H9 (cell line): Measurements from ENCODE around the gene RHEX. TPM values are rescaled to one million over a fixed set of nuclear protein-coding genes. Genes with fewer than 3 reads are reported as not detected.

Experiments
- DNase-seq: peaks from one replicate; pipeline ENCODE4 v3.0.0-alpha.2; 2017
- H2AFZ ChIP-seq: one replicate; pipeline ENCODE4 v1.6.1; 2013; ENCODE audit warnings: mild to moderate bottlenecking, low read length, control low read depth, moderate library complexity
- H2AK5ac ChIP-seq: 2 replicates; pipeline ENCODE4 v1.6.1; 2013; ENCODE audit warnings: low read length, control low read depth, mixed read lengths; ENCODE audit not compliant: insufficient read length
- H2BK120ac ChIP-seq: one replicate; pipeline ENCODE4 v1.6.1; 2013; ENCODE audit warnings: low read depth, mild to moderate bottlenecking, low read length, control low read depth, inconsistent platforms; ENCODE audit not compliant: poor library complexity, severe bottlenecking
- H2BK12ac ChIP-seq: 2 replicates; pipeline ENCODE4 v1.6.1; 2013; ENCODE audit warnings: low read length, control low read depth, mixed read lengths, low read depth; ENCODE audit not compliant: insufficient read length
- H2BK15ac ChIP-seq: 2 replicates; pipeline ENCODE4 v1.6.1; 2013; ENCODE audit warnings: low read depth, low read length, control low read depth
- H2BK20ac ChIP-seq: one replicate; pipeline ENCODE4 v1.6.1; 2013; ENCODE audit warnings: low read depth, mild to moderate bottlenecking, low read length, control low read depth, inconsistent platforms; ENCODE audit not compliant: poor library complexity, severe bottlenecking
- H2BK5ac ChIP-seq: 2 replicates; pipeline ENCODE4 v1.6.1; 2013; ENCODE audit warnings: low read length, control low read depth, mixed read lengths; ENCODE audit not compliant: insufficient read length
- H3K14ac ChIP-seq: 2 replicates; pipeline ENCODE4 v1.6.1; 2013; ENCODE audit warnings: low read length, control low read depth; ENCODE audit not compliant: insufficient read depth
- H3K18ac ChIP-seq: 2 replicates; pipeline ENCODE4 v1.6.1; 2013; ENCODE audit warnings: low read depth, mild to moderate bottlenecking, mixed read lengths, low read length, control low read depth; ENCODE audit not compliant: insufficient read length
- H3K23ac ChIP-seq: 2 replicates; pipeline ENCODE4 v1.6.1; 2013; ENCODE audit warnings: low read length, control low read depth, mixed read lengths, low read depth; ENCODE audit not compliant: insufficient read length
- H3K23me2 ChIP-seq: 2 replicates; pipeline ENCODE4 v1.6.1; 2013; ENCODE audit warnings: low read depth, mild to moderate bottlenecking, mixed read lengths, low read length, control low read depth; ENCODE audit not compliant: insufficient read length, poor library complexity, severe bottlenecking
- H3K27ac ChIP-seq: 2 replicates; pipeline ENCODE4 v1.5.1; 2013; ENCODE audit warnings: low read length, control low read depth, mixed read lengths, low read depth; ENCODE audit not compliant: insufficient read length
- H3K27me3 ChIP-seq: 2 replicates; pipeline ENCODE4 v1.6.1; 2013; ENCODE audit warnings: low read length, control low read depth, inconsistent platforms; ENCODE audit not compliant: insufficient read depth
- H3K4ac ChIP-seq: 2 replicates; pipeline ENCODE4 v1.6.1; 2013; ENCODE audit warnings: low read depth, mild to moderate bottlenecking, control low read depth, inconsistent platforms, low read length, moderate library complexity
- H3K4me1 ChIP-seq: 2 replicates; pipeline ENCODE4 v1.6.1; 2013; ENCODE audit warnings: low read length, control low read depth, inconsistent platforms; ENCODE audit not compliant: insufficient read depth
- H3K4me2 ChIP-seq: 2 replicates; pipeline ENCODE4 v1.6.1; 2013; ENCODE audit warnings: low read length, control low read depth, mixed read lengths; ENCODE audit not compliant: insufficient read length, insufficient read depth
- H3K56ac ChIP-seq: 2 replicates; pipeline ENCODE4 v1.6.1; 2013; ENCODE audit warnings: low read depth, mild to moderate bottlenecking, mixed read lengths, low read length, control low read depth; ENCODE audit not compliant: insufficient read length
- H3K79me1 ChIP-seq: 2 replicates; pipeline ENCODE4 v1.6.1; 2013; ENCODE audit warnings: low read depth, mild to moderate bottlenecking, moderate library complexity, low read length, control low read depth, inconsistent platforms; ENCODE audit not compliant: insufficient read depth, poor library complexity, severe bottlenecking
- H3K79me2 ChIP-seq: 2 replicates; pipeline ENCODE4 v1.6.1; 2013; ENCODE audit warnings: low read length, control low read depth, inconsistent platforms; ENCODE audit not compliant: insufficient read depth
- H3K9ac ChIP-seq: 2 replicates; pipeline ENCODE4 v1.6.1; 2013; ENCODE audit warnings: low read length, control low read depth, mixed read lengths; ENCODE audit not compliant: insufficient read length; ENCODE audit errors: extremely low read depth
- H3K9me3 ChIP-seq: one replicate; pipeline ENCODE4 v1.6.1; 2013; ENCODE audit warnings: low read depth, low read length, inconsistent platforms; ENCODE audit not compliant: control insufficient read depth
- H3T11ph ChIP-seq: one replicate; pipeline ENCODE4 v1.6.1; 2013; ENCODE audit warnings: mild to moderate bottlenecking, low read length, control low read depth, inconsistent platforms
- H4K20me1 ChIP-seq: one replicate; pipeline ENCODE4 v1.6.1; 2013; ENCODE audit not compliant: control insufficient read depth, insufficient read length, insufficient read depth
- H4K5ac ChIP-seq: 2 replicates; pipeline ENCODE4 v1.6.1; 2013; ENCODE audit warnings: low read depth, mild to moderate bottlenecking, mixed read lengths, low read length, control low read depth; ENCODE audit not compliant: insufficient read length
- H4K8ac ChIP-seq: replicated peaks from 2 replicates; pipeline ENCODE4 v1.6.1; 2013; ENCODE audit warnings: low read length, control low read depth, mixed read lengths, low read depth; ENCODE audit not compliant: insufficient read length
- H4K91ac ChIP-seq: 2 replicates; pipeline ENCODE4 v1.6.1; 2013; ENCODE audit warnings: low read depth, mild to moderate bottlenecking, moderate library complexity, mixed read lengths, low read length, control low read depth; ENCODE audit not compliant: insufficient read length
- H3K27ac Mint-ChIP-seq, 3 experiments: 2 replicates in 2 of 3; 3 replicates in 1 of 3; pipeline ENCODE4 v1.8.0; 2020 to 2021; ENCODE audit warnings: mixed read lengths in 3 of 3, mild to moderate bottlenecking in 1 of 3, moderate library complexity in 1 of 3
- H3K27me3 Mint-ChIP-seq: 2 replicates; pipeline ENCODE4 v1.8.0; 2021; ENCODE audit warnings: low read depth, mild to moderate bottlenecking, moderate library complexity, mixed read lengths
- H3K36me3 Mint-ChIP-seq, 3 experiments: 2 replicates in 2 of 3; 3 replicates in 1 of 3; pipeline ENCODE4 v1.8.0; 2020 to 2021; ENCODE audit warnings: low read depth in 3 of 3, mixed read lengths in 3 of 3; ENCODE audit not compliant: insufficient read depth in 1 of 3
- H3K4me1 Mint-ChIP-seq, 2 experiments: 2 replicates each; pipeline ENCODE4 v1.8.0; 2020; ENCODE audit warnings: mixed read lengths in 2 of 2
- H3K4me3 Mint-ChIP-seq, 2 experiments: 2 replicates in 1 of 2; 3 replicates in 1 of 2; pipeline ENCODE4 v1.8.0; 2020 to 2021; ENCODE audit warnings: mild to moderate bottlenecking in 2 of 2, mixed read lengths in 2 of 2, moderate library complexity in 1 of 2
- H3K9me3 Mint-ChIP-seq, 2 experiments: 2 replicates in 1 of 2; 3 replicates in 1 of 2; pipeline ENCODE4 v1.8.0; 2020; ENCODE audit warnings: mild to moderate bottlenecking in 2 of 2, mixed read lengths in 2 of 2, moderate library complexity in 1 of 2
- WGBS: extraction: QIAGEN DNeasy Blood & Tissue Kit; methylation state at CpG from one replicate; pipeline ENCODE4 v1.1.7; 2013; ENCODE audit warnings: missing lambda C conversion rate, low lambda C conversion rate, mixed read lengths; ENCODE audit not compliant: insufficient read length; ENCODE audit errors: extremely low coverage; 5-methylcytosine and 5-hydroxymethylcytosine counted together
- total RNA-seq: library from RNA; stranded (reverse); gene quantifications from 2 replicates; pipeline ENCODE4 v1.2.1, GENCODE V29; 2021
- TF ChIP-seq, protein P1 (sequence below): fragments of 200-600 bp; sonication (generic); conservative IDR thresholded peaks from 3 replicates; pipeline ENCODE4 v1.8.0; 2021; ENCODE audit warnings: antibody characterized with exemption, mild to moderate bottlenecking

The RHEX gene
- total RNA-seq, 1 experiment from 2014 or later, result not detected

DNA sequence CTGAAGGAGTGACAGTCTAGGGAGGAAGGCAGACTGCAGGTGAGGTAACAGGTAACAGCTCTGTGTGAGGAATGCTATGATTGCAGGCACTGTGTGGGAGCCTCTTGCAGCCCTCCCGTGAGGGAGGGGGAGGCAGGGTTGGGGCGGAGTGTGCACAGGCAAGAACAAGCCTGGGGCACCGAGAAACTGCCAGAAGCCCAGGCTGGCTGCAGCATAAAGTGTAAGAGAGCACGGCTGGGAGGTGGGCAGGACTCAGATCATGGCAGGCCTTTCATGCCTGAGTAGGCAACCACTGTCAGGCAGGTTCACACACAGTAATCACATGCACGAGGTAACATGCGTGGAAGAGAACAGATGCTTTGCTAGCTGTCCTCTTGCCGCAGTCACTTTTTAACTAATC is 11.3 kb upstream of the RHEX start:
- Mint-ChIP-seq H3K27me3 (no peaks in the 10 kb centered on the region; the same call in 1 of the 2 replicates), H3K36me3 (no peaks in the 10 kb centered on the region), H3K4me3 (no peak overlapping the region), H3K9me3 (no peaks in the 10 kb centered on the region; a peak in 1 of 5 replicates), H3K4me1 (peaks cover 20 to 23% of the 10 kb centered on the region in 2 experiments), H3K27ac (peak overlapping the region in 2 of 3 experiments; percentile 14 to 54; a peak in 2 of 7 replicates)
- H4K8ac ChIP-seq, result peak overlapping the region; percentile 18
- no peak overlapping the region for H3K4me2 ChIP-seq
- H2BK12ac ChIP-seq, result no peak overlapping the region
- no peak overlapping the region for H3K9ac ChIP-seq
- H3K23me2 ChIP-seq, result no peaks in the 10 kb centered on the region
- no peak overlapping the region for H3K18ac ChIP-seq
- H4K91ac ChIP-seq, result no peak overlapping the region
- H3K4ac ChIP-seq, result no peak overlapping the region
- no peaks in the 10 kb centered on the region for H3K79me1 ChIP-seq
- no peak overlapping the region for H3K23ac ChIP-seq
- peaks cover 3% of the 10 kb centered on the region; the same call in 1 of the 2 replicates for H3K4me1 ChIP-seq
- H3T11ph ChIP-seq, result no peak overlapping the region
- no peak overlapping the region for H2BK20ac ChIP-seq
- H2BK120ac ChIP-seq, result no peak overlapping the region
- H4K5ac ChIP-seq, result no peak overlapping the region
- TF ChIP-seq, protein P1, sequence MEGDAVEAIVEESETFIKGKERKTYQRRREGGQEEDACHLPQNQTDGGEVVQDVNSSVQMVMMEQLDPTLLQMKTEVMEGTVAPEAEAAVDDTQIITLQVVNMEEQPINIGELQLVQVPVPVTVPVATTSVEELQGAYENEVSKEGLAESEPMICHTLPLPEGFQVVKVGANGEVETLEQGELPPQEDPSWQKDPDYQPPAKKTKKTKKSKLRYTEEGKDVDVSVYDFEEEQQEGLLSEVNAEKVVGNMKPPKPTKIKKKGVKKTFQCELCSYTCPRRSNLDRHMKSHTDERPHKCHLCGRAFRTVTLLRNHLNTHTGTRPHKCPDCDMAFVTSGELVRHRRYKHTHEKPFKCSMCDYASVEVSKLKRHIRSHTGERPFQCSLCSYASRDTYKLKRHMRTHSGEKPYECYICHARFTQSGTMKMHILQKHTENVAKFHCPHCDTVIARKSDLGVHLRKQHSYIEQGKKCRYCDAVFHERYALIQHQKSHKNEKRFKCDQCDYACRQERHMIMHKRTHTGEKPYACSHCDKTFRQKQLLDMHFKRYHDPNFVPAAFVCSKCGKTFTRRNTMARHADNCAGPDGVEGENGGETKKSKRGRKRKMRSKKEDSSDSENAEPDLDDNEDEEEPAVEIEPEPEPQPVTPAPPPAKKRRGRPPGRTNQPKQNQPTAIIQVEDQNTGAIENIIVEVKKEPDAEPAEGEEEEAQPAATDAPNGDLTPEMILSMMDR, result no peak
- H3K27ac ChIP-seq, result no peak overlapping the region
- no CpG with 5 or more reads among the region's 7 CpGs for WGBS
- no peaks in the 10 kb centered on the region for H3K79me2 ChIP-seq
- no peak overlapping the region for H2AK5ac ChIP-seq
- peak overlapping the region; percentile 25 for H2AFZ ChIP-seq
- H3K14ac ChIP-seq, result no peak overlapping the region
- H3K9me3 ChIP-seq, result no peaks in the 10 kb centered on the region
- H3K27me3 ChIP-seq, result no peaks in the 10 kb centered on the region
- peak overlapping the region; percentile 55 for H3K56ac ChIP-seq
- no peaks in the 10 kb centered on the region for H4K20me1 ChIP-seq
- H2BK15ac ChIP-seq, result no peak overlapping the region
- H2BK5ac ChIP-seq, result peak overlapping the region; percentile 38
- DNase-seq, result peak; percentile 63
